Body of pancreas (tissue), 4 donors: ENCODE results near the gene DOCK9.

ENCODE experiments used
- CTCF ChIP-seq, 7 experiments: fragments of 450-650 bp in 4 of 7; fragments of 200-600 bp in 3 of 7; sonication (generic) in 3 of 7; IDR thresholded peaks; one replicate each; pipeline ENCODE4 v1.5.1; 2016 to 2019; ENCODE audit warnings: antibody characterized with exemption in 7 of 7
- POLR2A ChIP-seq, 3 donors: fragments of 450-650 bp; IDR thresholded peaks; one replicate each; pipeline ENCODE4 v1.6.1; 2016; ENCODE audit warnings: antibody characterized with exemption in 3 of 3, mild to moderate bottlenecking in 2 of 3

- TF ChIP-seq POLR2A (IDR thresholded peaks at IDR 0.05): no peak
- no peak for TF ChIP-seq CTCF (IDR thresholded peaks at IDR 0.05)
Observed at GRCh38 chr13:98825659-98826058, 152.2 kb downstream of the DOCK9 start.
